HepG2 (cell line): Measurements from ENCODE around the gene DKKL1. TPM values are rescaled to one million over a fixed set of nuclear protein-coding genes. Genes with fewer than 3 reads are reported as not detected.

ENCODE experiments used
- ELF3 ChIP-seq: IDR thresholded peaks from 2 replicates; pipeline ENCODE4 v1.6.1; 2016; ENCODE audit warnings: missing genetic modification reagents, missing compliant biosample characterization
- MED13 ChIP-seq: sonication (generic); formaldehyde crosslinking; IDR thresholded peaks from 2 replicates; pipeline ENCODE4 v1.5.0; 2020; ENCODE audit warnings: missing genetic modification reagents
- MTA3 ChIP-seq: sonication (generic); formaldehyde crosslinking; IDR thresholded peaks from 2 replicates; pipeline ENCODE4 v1.4.0; 2020; ENCODE audit warnings: missing genetic modification reagents
- NFYB ChIP-seq: sonication (generic); formaldehyde crosslinking; IDR thresholded peaks from 2 replicates; pipeline ENCODE4 v1.4.0; 2020; ENCODE audit warnings: missing genetic modification reagents
- SATB2 ChIP-seq: sonication (generic); formaldehyde crosslinking; IDR thresholded peaks from 2 replicates; pipeline ENCODE4 v1.5.0; 2020; ENCODE audit warnings: missing genetic modification reagents
- ZNF124 ChIP-seq: sonication (generic); formaldehyde crosslinking; IDR thresholded peaks from 2 replicates; pipeline ENCODE4 v1.4.0; 2020; ENCODE audit warnings: missing genetic modification reagents
- ZNF256 ChIP-seq: sonication (generic); formaldehyde crosslinking; conservative IDR thresholded peaks from 2 replicates; pipeline ENCODE4 v1.4.0; 2020; ENCODE audit warnings: missing genetic modification reagents
- ZNF350 ChIP-seq: sonication (generic); formaldehyde crosslinking; IDR thresholded peaks from 2 replicates; pipeline ENCODE4 v1.4.0; 2020; ENCODE audit warnings: mild to moderate bottlenecking, low read depth, missing genetic modification reagents, borderline replicate concordance
- ZNF891 ChIP-seq: sonication (generic); formaldehyde crosslinking; IDR thresholded peaks from 2 replicates; pipeline ENCODE4 v1.5.0; 2020; ENCODE audit warnings: mild to moderate bottlenecking, missing genetic modification reagents
- polyA plus RNA-seq, 8 experiments: library from polyadenylated mRNA; depleted of rRNA in 3 of 8; stranded (reverse) in 7 of 8; unstranded in 1 of 8; fragments of >200 nt; fragmentation: Illumina TruSeq in 4 of 8; extraction: Trizol in 4 of 8; gene quantifications; 2 replicates each; pipeline versions ENCODE4 v1.2.1 to v1.2.3, GENCODE V29; 2011 to 2016; ENCODE audit warnings: low read depth in 4 of 8, missing spikeins in 1 of 8, mixed read lengths in 1 of 8; ENCODE audit not compliant: insufficient read depth in 1 of 8
- total RNA-seq, 5 experiments: library from RNA; depleted of rRNA; stranded (reverse); fragments of >200 nt; fragmentation: Illumina TruSeq; extraction: Trizol; gene quantifications; 2 replicates each; pipeline ENCODE4 v1.2.3, GENCODE V29; 2016; ENCODE audit warnings: low read depth in 1 of 5
- TF ChIP-seq, protein P1 (sequence below): sonication (generic); formaldehyde crosslinking; IDR thresholded peaks from 2 replicates; pipeline ENCODE4 v1.8.0; 2022; ENCODE audit warnings: missing genetic modification reagents, mild to moderate bottlenecking, moderate library complexity, borderline replicate concordance
- TF ChIP-seq, protein P2 (sequence below): sonication (generic); formaldehyde crosslinking; IDR thresholded peaks from 2 replicates; pipeline ENCODE4 v1.4.0; 2020; ENCODE audit warnings: missing genetic modification reagents
- TF ChIP-seq, protein P3 (sequence below): sonication (generic); formaldehyde crosslinking; IDR thresholded peaks from 2 replicates; pipeline ENCODE4 v1.8.1; 2022; ENCODE audit warnings: low read depth, mild to moderate bottlenecking, missing genetic modification reagents
- TF ChIP-seq, protein P4 (sequence below): sonication (generic); formaldehyde crosslinking; IDR thresholded peaks from 2 replicates; pipeline ENCODE4 v1.8.0; 2022; ENCODE audit warnings: missing genetic modification reagents, mild to moderate bottlenecking, inconsistent platforms, borderline replicate concordance

Gene DKKL1
- total and polyA plus RNA-seq, 2 of the 13 experiments (the other 11 are each of a cell fraction or from before 2014, with no cell fraction given): 0.30 to 0.31 TPM

DNA sequence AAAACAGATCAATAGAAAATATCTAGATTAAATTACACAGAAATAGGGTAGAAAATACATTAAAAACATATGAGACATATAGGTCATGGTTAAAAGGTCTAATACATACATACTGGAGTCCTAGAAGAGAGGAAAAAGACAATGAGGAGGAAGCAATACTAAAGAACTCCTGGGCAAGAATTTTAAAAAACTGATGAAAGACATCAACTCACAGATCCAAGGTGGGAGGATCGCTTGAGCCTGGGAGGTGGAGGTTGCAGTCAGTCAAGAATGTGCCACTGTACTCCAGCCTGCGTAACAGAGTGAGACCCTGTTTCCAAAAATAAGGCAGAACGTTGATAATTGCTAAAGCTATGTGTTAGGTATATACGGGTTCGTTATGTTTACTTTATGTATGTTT, 19.0 kb downstream of the DKKL1 start (continued):
- TF ChIP-seq, protein P1, sequence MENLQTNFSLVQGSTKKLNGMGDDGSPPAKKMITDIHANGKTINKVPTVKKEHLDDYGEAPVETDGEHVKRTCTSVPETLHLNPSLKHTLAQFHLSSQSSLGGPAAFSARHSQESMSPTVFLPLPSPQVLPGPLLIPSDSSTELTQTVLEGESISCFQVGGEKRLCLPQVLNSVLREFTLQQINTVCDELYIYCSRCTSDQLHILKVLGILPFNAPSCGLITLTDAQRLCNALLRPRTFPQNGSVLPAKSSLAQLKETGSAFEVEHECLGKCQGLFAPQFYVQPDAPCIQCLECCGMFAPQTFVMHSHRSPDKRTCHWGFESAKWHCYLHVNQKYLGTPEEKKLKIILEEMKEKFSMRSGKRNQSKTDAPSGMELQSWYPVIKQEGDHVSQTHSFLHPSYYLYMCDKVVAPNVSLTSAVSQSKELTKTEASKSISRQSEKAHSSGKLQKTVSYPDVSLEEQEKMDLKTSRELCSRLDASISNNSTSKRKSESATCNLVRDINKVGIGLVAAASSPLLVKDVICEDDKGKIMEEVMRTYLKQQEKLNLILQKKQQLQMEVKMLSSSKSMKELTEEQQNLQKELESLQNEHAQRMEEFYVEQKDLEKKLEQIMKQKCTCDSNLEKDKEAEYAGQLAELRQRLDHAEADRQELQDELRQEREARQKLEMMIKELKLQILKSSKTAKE (CRISPR knock-in tag): no peak
- TF ChIP-seq ZNF256 (no peak), ELF3 (CRISPR knock-in tag) (no peak), MED13 (CRISPR knock-in tag) (no peak), ZNF124 (CRISPR knock-in tag) (no peak), NFYB (no peak), ZNF891 (CRISPR knock-in tag) (no peak), MTA3 (no peak), SATB2 (CRISPR knock-in tag) (no peak), ZNF350 (CRISPR knock-in tag) (no peak)
- TF ChIP-seq, protein P2, sequence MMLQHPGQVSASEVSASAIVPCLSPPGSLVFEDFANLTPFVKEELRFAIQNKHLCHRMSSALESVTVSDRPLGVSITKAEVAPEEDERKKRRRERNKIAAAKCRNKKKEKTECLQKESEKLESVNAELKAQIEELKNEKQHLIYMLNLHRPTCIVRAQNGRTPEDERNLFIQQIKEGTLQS (CRISPR knock-in tag): no peak
- TF ChIP-seq, protein P3, sequence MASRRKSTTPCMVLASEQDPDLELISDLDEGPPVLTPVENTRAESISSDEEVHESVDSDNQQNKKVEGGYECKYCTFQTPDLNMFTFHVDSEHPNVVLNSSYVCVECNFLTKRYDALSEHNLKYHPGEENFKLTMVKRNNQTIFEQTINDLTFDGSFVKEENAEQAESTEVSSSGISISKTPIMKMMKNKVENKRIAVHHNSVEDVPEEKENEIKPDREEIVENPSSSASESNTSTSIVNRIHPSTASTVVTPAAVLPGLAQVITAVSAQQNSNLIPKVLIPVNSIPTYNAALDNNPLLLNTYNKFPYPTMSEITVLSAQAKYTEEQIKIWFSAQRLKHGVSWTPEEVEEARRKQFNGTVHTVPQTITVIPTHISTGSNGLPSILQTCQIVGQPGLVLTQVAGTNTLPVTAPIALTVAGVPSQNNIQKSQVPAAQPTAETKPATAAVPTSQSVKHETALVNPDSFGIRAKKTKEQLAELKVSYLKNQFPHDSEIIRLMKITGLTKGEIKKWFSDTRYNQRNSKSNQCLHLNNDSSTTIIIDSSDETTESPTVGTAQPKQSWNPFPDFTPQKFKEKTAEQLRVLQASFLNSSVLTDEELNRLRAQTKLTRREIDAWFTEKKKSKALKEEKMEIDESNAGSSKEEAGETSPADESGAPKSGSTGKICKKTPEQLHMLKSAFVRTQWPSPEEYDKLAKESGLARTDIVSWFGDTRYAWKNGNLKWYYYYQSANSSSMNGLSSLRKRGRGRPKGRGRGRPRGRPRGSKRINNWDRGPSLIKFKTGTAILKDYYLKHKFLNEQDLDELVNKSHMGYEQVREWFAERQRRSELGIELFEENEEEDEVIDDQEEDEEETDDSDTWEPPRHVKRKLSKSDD (CRISPR knock-in tag): no peak
- TF ChIP-seq, protein P4, sequence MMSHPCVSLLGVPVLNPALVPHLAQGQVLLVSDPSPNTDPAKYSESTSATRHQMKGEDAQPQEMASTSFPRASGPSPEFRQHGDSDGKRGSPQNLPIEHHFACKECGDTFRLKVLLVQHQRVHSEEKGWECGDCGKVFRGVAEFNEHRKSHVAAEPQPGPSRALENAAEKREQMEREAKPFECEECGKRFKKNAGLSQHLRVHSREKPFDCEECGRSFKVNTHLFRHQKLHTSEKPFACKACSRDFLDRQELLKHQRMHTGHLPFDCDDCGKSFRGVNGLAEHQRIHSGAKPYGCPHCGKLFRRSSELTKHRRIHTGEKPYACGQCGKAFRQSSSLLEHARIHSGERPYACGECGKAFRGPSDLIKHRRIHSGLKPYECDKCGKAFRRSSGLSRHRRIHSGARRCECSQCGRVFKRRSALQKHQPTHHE (CRISPR knock-in tag): no peak
